GM18511 (cell line): ENCODE measurements around the gene SPHK2.
"Not testable (repeated sequence)": the region's sequence is repeated elsewhere in the genome, so short reads cannot be mapped to it uniquely, and the experiment has no call there.

Source experiments
- ATAC-seq: cut with Tn5 transposase; IDR thresholded peaks from one replicate; pipeline ENCODE4 v1.9.1; 2021; ENCODE audit warnings: mild to moderate bottlenecking, moderate library complexity; ENCODE audit not compliant: unreplicated experiment

Gene SPHK2

DNA sequence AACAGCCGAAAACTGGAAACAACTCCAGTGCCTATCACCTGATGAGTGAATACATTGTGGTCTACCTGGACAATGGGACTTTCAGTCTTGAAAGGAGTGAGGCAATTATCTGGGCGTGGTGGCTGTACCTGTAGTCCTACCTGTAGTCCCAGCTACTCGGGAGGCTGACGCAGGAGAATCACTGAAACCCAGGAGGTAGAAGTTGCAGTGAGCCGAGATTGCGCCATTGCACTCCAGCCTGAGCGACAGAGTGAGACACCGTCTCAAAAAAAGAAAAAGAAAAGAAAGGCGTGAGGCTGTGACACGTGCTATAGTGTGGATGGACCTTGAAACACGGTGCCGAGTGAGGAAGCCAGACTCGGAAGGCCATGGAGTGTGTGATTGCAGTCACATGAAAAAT, 57.6 kb downstream of the SPHK2 start:
- ATAC-seq = no peak

DNA sequence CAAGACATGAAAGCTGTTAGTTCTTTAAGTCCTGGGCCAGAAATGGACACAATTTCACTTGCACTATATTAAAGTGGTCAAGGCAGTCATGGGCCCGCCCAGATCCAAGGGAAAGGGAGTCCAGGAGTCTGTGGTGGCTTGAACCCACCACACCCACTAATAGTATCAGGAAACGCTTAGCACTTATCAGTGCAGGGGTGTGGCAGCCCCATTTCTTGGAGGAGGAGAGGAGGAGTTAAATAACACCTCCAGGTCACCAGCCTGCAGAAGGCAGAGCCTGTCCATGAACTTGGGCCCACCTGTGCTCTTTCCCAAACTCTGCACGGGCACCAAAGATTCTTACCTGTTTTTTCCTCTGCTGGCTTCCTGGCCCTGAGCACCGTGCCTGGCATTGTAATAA, 58.9 kb downstream of the SPHK2 start:
- ATAC-seq = no peak

DNA sequence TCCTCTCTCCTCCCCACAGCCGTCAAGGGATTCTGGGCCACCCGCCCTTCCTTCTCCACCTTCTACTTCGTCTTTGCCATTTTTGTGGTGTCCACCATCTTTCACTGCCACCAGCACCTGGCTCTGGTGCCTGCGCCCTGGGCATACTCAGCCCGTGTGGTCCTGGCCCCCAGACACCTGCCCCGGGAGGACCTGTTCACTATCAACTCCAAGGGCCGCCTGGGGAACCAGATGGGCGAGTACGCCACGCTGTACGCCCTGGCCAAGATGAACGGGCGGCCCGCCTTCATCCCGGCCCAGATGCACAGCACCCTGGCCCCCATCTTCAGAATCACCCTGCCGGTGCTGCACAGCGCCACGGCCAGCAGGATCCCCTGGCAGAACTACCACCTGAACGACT, 60.7 kb downstream of the SPHK2 start:
- ATAC-seq = not testable (repeated sequence)
